HEK293 (cell line): Measurements from ENCODE around the gene TOMM7.
"Not testable (repeated sequence)": the region's sequence is repeated elsewhere in the genome, so short reads cannot be mapped to it uniquely, and the experiment has no call there.

Source experiments
- CTCF ChIA-PET: fragments of 350-600 bp; formaldehyde crosslinking; extraction: SDS; loops from one replicate; lab custom pipeline; 2021; ENCODE audit warnings: antibody characterized with exemption; lab: Yijun Ruan, JAX
- POLR2A ChIA-PET: fragments of 300-600 bp; formaldehyde crosslinking; extraction: SDS; loops from one replicate; lab custom pipeline; 2020; ENCODE audit warnings: antibody characterized with exemption, inconsistent platforms; lab: Yijun Ruan, JAX
- H3K27ac ChIP-seq: fragments of 200-500 bp; sonication (Bioruptor generic); 2 replicates; pipeline ENCODE4 v1.5.1; 2014; ENCODE audit warnings: low read depth, low read length, control low read depth, inconsistent platforms; ENCODE audit errors: extremely low read depth
- H3K36me3 ChIP-seq, 2 experiments: fragments of 200-500 bp in 1 of 2; sonication (Bioruptor generic) in 1 of 2; 1 replicate in 1 of 2; 2 replicates in 1 of 2; pipeline ENCODE4 v1.5.1; 2014 to 2017; ENCODE audit warnings: inconsistent platforms in 2 of 2, low read length in 2 of 2; ENCODE audit not compliant: control insufficient read depth in 2 of 2, insufficient read depth in 1 of 2
- H3K4me1 ChIP-seq: fragments of 200-500 bp; sonication (Bioruptor generic); 2 replicates; pipeline ENCODE4 v1.5.1; 2014; ENCODE audit warnings: mild to moderate bottlenecking, low read length, inconsistent platforms; ENCODE audit not compliant: control insufficient read depth, insufficient read depth
- H3K4me3 ChIP-seq: 2 replicates; pipeline ENCODE4 v1.5.1; 2011; ENCODE audit warnings: low read depth, mild to moderate bottlenecking, control low read depth, low read length, moderate library complexity
- H3K9me3 ChIP-seq: fragments of 200-500 bp; sonication (Bioruptor generic); 2 replicates; pipeline ENCODE4 v1.5.1; 2014; ENCODE audit warnings: low read depth, low read length, inconsistent platforms; ENCODE audit not compliant: control insufficient read depth, insufficient read depth
- ELK4 ChIP-seq: IDR thresholded peaks from 2 replicates; pipeline ENCODE4 v1.6.1; 2011; ENCODE audit warnings: mild to moderate bottlenecking, low read depth, low read length, borderline replicate concordance
- KLF16 ChIP-seq: fragments of 450-650 bp; formaldehyde crosslinking; IDR thresholded peaks from 2 replicates; pipeline ENCODE4 v1.5.1; 2017; ENCODE audit warnings: missing biosample characterization, missing genetic modification characterization
- KLF7 ChIP-seq: fragments of 450-650 bp; formaldehyde crosslinking; IDR thresholded peaks from 2 replicates; pipeline ENCODE4 v1.5.1; 2016; ENCODE audit warnings: missing biosample characterization, missing genetic modification characterization, borderline replicate concordance
- REPIN1 ChIP-seq: fragments of 450-650 bp; formaldehyde crosslinking; IDR thresholded peaks from 2 replicates; pipeline ENCODE4 v1.5.1; 2017; ENCODE audit warnings: missing biosample characterization, missing genetic modification characterization, low read depth
- SP7 ChIP-seq: fragments of 450-650 bp; formaldehyde crosslinking; IDR thresholded peaks from 2 replicates; pipeline ENCODE4 v1.5.1; 2016; ENCODE audit warnings: missing biosample characterization, missing genetic modification characterization
- YY1 ChIP-seq: fragments of 450-650 bp; formaldehyde crosslinking; IDR thresholded peaks from 2 replicates; pipeline ENCODE4 v1.5.1; 2018; ENCODE audit warnings: missing biosample characterization, missing genetic modification characterization
- ZBTB20 ChIP-seq: fragments of 450-650 bp; formaldehyde crosslinking; IDR thresholded peaks from 2 replicates; pipeline ENCODE4 v1.5.1; 2016; ENCODE audit warnings: missing biosample characterization, missing genetic modification characterization
- ZBTB26 ChIP-seq: fragments of 450-650 bp; formaldehyde crosslinking; optimal IDR thresholded peaks from 2 replicates; pipeline ENCODE3; 2016; ENCODE audit warnings: missing biosample characterization, mild to moderate bottlenecking, missing genetic modification characterization
- ZNF175 ChIP-seq: fragments of 450-650 bp; formaldehyde crosslinking; IDR thresholded peaks from 2 replicates; pipeline ENCODE4 v1.5.1; 2016; ENCODE audit warnings: missing biosample characterization, missing genetic modification characterization
- ZNF202 ChIP-seq: fragments of 450-650 bp; formaldehyde crosslinking; IDR thresholded peaks from 2 replicates; pipeline ENCODE4 v1.5.1; 2016; ENCODE audit warnings: missing biosample characterization, missing genetic modification characterization, borderline replicate concordance
- ZNF211 ChIP-seq: fragments of 450-650 bp; formaldehyde crosslinking; IDR thresholded peaks from 2 replicates; pipeline ENCODE4 v1.5.1; 2016; ENCODE audit warnings: low read depth, missing biosample characterization, missing genetic modification characterization
- ZNF24 ChIP-seq: fragments of 450-650 bp; formaldehyde crosslinking; IDR thresholded peaks from 2 replicates; pipeline ENCODE4 v1.5.1; 2016; ENCODE audit warnings: missing biosample characterization, missing genetic modification characterization
- ZNF248 ChIP-seq: fragments of 450-650 bp; formaldehyde crosslinking; IDR thresholded peaks from 2 replicates; pipeline ENCODE4 v1.5.1; 2017; ENCODE audit warnings: missing biosample characterization, missing genetic modification characterization
- ZNF266 ChIP-seq: fragments of 450-650 bp; formaldehyde crosslinking; IDR thresholded peaks from 2 replicates; pipeline ENCODE4 v1.5.1; 2016; ENCODE audit warnings: missing biosample characterization, missing genetic modification characterization, low read depth
- ZNF280C ChIP-seq: fragments of 450-650 bp; formaldehyde crosslinking; IDR thresholded peaks from 2 replicates; pipeline ENCODE4 v1.5.1; 2016; ENCODE audit warnings: missing biosample characterization, missing genetic modification characterization
- ZNF324 ChIP-seq: fragments of 450-650 bp; formaldehyde crosslinking; IDR thresholded peaks from 2 replicates; pipeline ENCODE4 v1.5.1; 2016; ENCODE audit warnings: missing biosample characterization, missing genetic modification characterization
- ZNF354C ChIP-seq: fragments of 450-650 bp; formaldehyde crosslinking; IDR thresholded peaks from 2 replicates; pipeline ENCODE4 v1.5.1; 2016; ENCODE audit warnings: missing biosample characterization, missing genetic modification characterization, low read depth, borderline replicate concordance
- ZNF394 ChIP-seq: fragments of 450-650 bp; formaldehyde crosslinking; IDR thresholded peaks from 2 replicates; pipeline ENCODE4 v1.5.1; 2016; ENCODE audit warnings: missing biosample characterization, missing genetic modification characterization, mild to moderate bottlenecking, moderate library complexity, borderline replicate concordance
- ZNF449 ChIP-seq: fragments of 450-650 bp; formaldehyde crosslinking; IDR thresholded peaks from 2 replicates; pipeline ENCODE4 v1.5.1; 2017; ENCODE audit warnings: missing biosample characterization, mild to moderate bottlenecking, missing genetic modification characterization, moderate library complexity
- ZNF677 ChIP-seq: fragments of 450-650 bp; IDR thresholded peaks from 2 replicates; pipeline ENCODE4 v1.5.0; 2018; ENCODE audit warnings: missing biosample characterization, mild to moderate bottlenecking, missing genetic modification characterization, moderate library complexity
- ZNF747 ChIP-seq: fragments of 450-650 bp; formaldehyde crosslinking; IDR thresholded peaks from 2 replicates; pipeline ENCODE4 v1.5.1; 2016; ENCODE audit warnings: missing biosample characterization, missing genetic modification characterization
- ZSCAN23 ChIP-seq: fragments of 450-650 bp; formaldehyde crosslinking; IDR thresholded peaks from 2 replicates; pipeline ENCODE4 v1.5.1; 2016; ENCODE audit warnings: missing biosample characterization, missing genetic modification characterization

The TOMM7 gene

GRCh38 chr7:22806752-22807151 is 15.9 kb downstream of the TOMM7 start (continued):
- TF ChIP-seq ZNF449 (tag by site-specific recombination): no peak
- TF ChIP-seq, all 188 proteins: peak for 0

GRCh38 chr7:22805227-22805626 is 17.4 kb downstream of the TOMM7 start:
- H3K9me3 ChIP-seq: no peaks in the 10 kb centered on the region
- no peak overlapping the region for H3K27ac ChIP-seq
- H3K4me1 ChIP-seq: no peaks in the 10 kb centered on the region
- ChIA-PET POLR2A (no interaction called here), CTCF (no interaction called here)
- H3K4me3 ChIP-seq: no peak overlapping the region
- no peaks in the 10 kb centered on the region for H3K36me3 ChIP-seq
- TF ChIP-seq ZNF211 (tag by site-specific recombination) (no peak), ZNF324 (no peak), ZNF175 (tag by site-specific recombination) (no peak), SP7 (tag by site-specific recombination) (no peak), ZNF747 (tag by site-specific recombination) (no peak), ZNF677 (no peak), ZNF202 (tag by site-specific recombination) (no peak), KLF7 (tag by site-specific recombination) (no peak), ZSCAN23 (tag by site-specific recombination) (no peak), ZBTB20 (tag by site-specific recombination) (no peak), ZNF24 (tag by site-specific recombination) (no peak)

- H3K36me3 ChIP-seq, H3K9me3 ChIP-seq: not testable (repeated sequence)
- CTCF ChIA-PET: interaction anchor here (0.6 to 0.9 kb wide), 3 partner anchors 243 to 311 kb away, joined by 3 read pairs; no protein-coding TSS in a partner anchor
Measured at GRCh38 chr7:22802831-22803230, 19.8 kb downstream of the TOMM7 start.

GRCh38 chr7:22802426-22802825 is 20.2 kb downstream of the TOMM7 start:
- H3K9me3 ChIP-seq: no peaks in the 10 kb centered on the region
- H3K4me1 ChIP-seq: no peaks in the 10 kb centered on the region
- no peak overlapping the region for H3K4me3 ChIP-seq
- ChIA-PET CTCF (interaction anchor here (0.6 to 0.9 kb wide), 4 partner anchors 242 to 311 kb away, joined by 3 read pairs; no protein-coding TSS in a partner anchor), POLR2A (interaction anchor here (0.6 kb wide), 1 partner anchor 21 kb away, joined by 4 read pairs; no protein-coding TSS in a partner anchor)
- no peak overlapping the region for H3K27ac ChIP-seq
- TF ChIP-seq ZNF211 (tag by site-specific recombination) (no peak), KLF16 (tag by site-specific recombination) (no peak), ZBTB20 (tag by site-specific recombination) (no peak), ZNF248 (tag by site-specific recombination) (no peak), ZNF354C (tag by site-specific recombination) (no peak), ELK4 (no peak), ZNF280C (tag by site-specific recombination) (no peak), REPIN1 (tag by site-specific recombination) (no peak), ZNF394 (no peak), ZBTB26 (tag by site-specific recombination) (no peak), YY1 (tag by site-specific recombination) (no peak), ZNF266 (tag by site-specific recombination) (no peak)
- no peaks in the 10 kb centered on the region for H3K36me3 ChIP-seq

More at GRCh38 chr7:22802831-22803230, 19.8 kb downstream of the TOMM7 start:
- POLR2A ChIA-PET, H3K4me3 ChIP-seq, H3K27ac ChIP-seq, H3K4me1 ChIP-seq: not testable (repeated sequence)
